GM21576 (cell line): ENCODE results near the gene MUC12.
"Not testable (repeated sequence)": the region's sequence is repeated elsewhere in the genome, so short reads cannot be mapped to it uniquely, and the experiment has no call there.

Source experiments
- ATAC-seq: cut with Tn5 transposase; IDR thresholded peaks from one replicate; pipeline ENCODE4 v1.9.1; 2021; ENCODE audit warnings: mild to moderate bottlenecking, moderate library complexity; ENCODE audit not compliant: unreplicated experiment

Gene MUC12

GRCh38 chr7:100969066-100969615 is at the start of gene MUC12:
MUC12 (plus strand) TSS chr7:100969565; CDS start chr7:100969623, 58 bp downstream.
- no peak for ATAC-seq

- not testable (repeated sequence) for ATAC-seq
These were observed 49.5 kb upstream of the MUC12 start for GRCh38 chr7:100919779-100920437.

GRCh38 chr7:100921039-100921438 is 48.3 kb upstream of the MUC12 start:
- no peak for ATAC-seq

- ATAC-seq, result not testable (repeated sequence)
These were observed 45.7 kb upstream of the MUC12 start for GRCh38 chr7:100923616-100924015.

- no peak for ATAC-seq
These were observed 39.6 kb upstream of the MUC12 start for GRCh38 chr7:100929808-100930174.

- ATAC-seq, result no peak
These were observed 35.6 kb upstream of the MUC12 start for GRCh38 chr7:100933734-100934133.

GRCh38 chr7:100935381-100935780 is 34.0 kb upstream of the MUC12 start:
- not testable (repeated sequence) for ATAC-seq

GRCh38 chr7:100936167-100936566 is 33.2 kb upstream of the MUC12 start:
- ATAC-seq, result not testable (repeated sequence)

GRCh38 chr7:100942045-100942774 is 27.2 kb upstream of the MUC12 start:
- ATAC-seq, result no peak

GRCh38 chr7:100943693-100944092 is 25.7 kb upstream of the MUC12 start:
- no peak for ATAC-seq

GRCh38 chr7:100944138-100944537 is 25.2 kb upstream of the MUC12 start:
- no peak for ATAC-seq

GRCh38 chr7:100946111-100946510 is 23.3 kb upstream of the MUC12 start:
- ATAC-seq, result no peak

GRCh38 chr7:100946766-100947365 is 22.5 kb upstream of the MUC12 start:
- ATAC-seq, result no peak

GRCh38 chr7:100947792-100948191 is 21.6 kb upstream of the MUC12 start:
- no peak for ATAC-seq

GRCh38 chr7:100949227-100949932 is 20.0 kb upstream of the MUC12 start, which contains the start of gene MUC3A:
MUC3A (plus strand) TSS chr7:100949534; CDS start chr7:100949625, 91 bp downstream.
- ATAC-seq, result no peak

- no peak for ATAC-seq
These were observed 19.4 kb upstream of the MUC12 start for GRCh38 chr7:100949933-100950443.

- no peak for ATAC-seq
These were observed 18.2 kb upstream of the MUC12 start for GRCh38 chr7:100951172-100951571.

GRCh38 chr7:100951888-100952560 is 17.3 kb upstream of the MUC12 start:
- ATAC-seq, result no peak

- ATAC-seq, result no peak
These were observed 16.7 kb upstream of the MUC12 start for GRCh38 chr7:100952641-100953040.

GRCh38 chr7:100957832-100958421 is 11.4 kb upstream of the MUC12 start:
- no peak for ATAC-seq
